Uterus (tissue), 2 donors: ENCODE data around the gene CHGA.

Source experiments
- CTCF ChIP-seq, 4 experiments: fragments of 200-600 bp in 2 of 4; fragments of 450-650 bp in 2 of 4; sonication (generic) in 2 of 4; IDR thresholded peaks; one replicate each; pipeline ENCODE4 v1.5.1; 2016 to 2019; ENCODE audit warnings: antibody characterized with exemption in 4 of 4, mild to moderate bottlenecking in 2 of 4, moderate library complexity in 1 of 4
- POLR2A ChIP-seq, 2 donors: fragments of 450-650 bp; IDR thresholded peaks; one replicate each; pipeline ENCODE4 v1.6.1; 2016; ENCODE audit warnings: antibody characterized with exemption in 2 of 2, mild to moderate bottlenecking in 1 of 2, moderate library complexity in 1 of 2

DNA sequence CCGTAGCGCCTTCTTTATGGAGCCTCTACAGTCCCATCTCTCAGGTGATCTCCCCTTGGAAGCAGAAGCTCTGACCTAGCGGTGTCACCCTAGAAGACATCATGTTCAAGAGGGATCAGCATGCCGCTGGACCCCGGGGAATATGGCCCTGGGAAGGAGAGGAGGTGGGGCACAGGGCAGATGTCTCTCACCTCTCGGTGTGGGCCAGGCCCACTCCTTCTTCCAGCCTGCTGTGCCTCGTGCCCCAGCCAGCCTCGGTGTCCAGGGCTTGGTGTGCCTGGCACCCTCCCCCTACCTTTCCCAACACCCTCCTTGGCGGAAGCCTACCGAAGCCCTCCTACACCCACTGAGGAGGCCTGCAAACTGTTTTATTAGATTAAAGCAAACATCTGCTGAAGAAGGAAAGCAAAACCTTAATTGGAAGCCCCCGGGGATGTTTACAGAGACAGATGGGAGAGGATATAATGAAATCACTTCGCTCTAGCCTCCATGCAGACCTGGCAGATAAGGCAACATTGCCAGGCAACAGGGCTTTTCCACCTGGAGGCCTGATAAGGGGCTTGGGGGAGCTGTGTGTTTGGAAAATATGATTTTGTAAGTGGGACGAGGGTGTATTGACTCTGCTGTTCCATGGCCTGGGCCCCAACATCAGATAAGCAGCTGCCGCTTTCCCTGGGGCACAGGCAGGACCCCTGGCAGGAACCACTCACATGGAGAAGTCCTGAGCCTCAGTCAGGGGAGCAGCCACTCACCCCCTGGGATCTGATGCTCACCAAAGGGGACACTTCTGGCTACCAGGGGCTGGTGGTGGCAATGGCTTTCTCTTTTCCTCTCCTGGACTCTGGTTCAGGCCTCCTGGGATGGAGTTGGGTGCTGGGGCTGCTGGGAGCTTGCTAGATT is 5.7 kb upstream of the CHGA start:
- no peak for TF ChIP-seq CTCF (IDR thresholded peaks at IDR 0.05)
- TF ChIP-seq POLR2A (IDR thresholded peaks at IDR 0.05): no peak
